GM23338 (cell line): Measurements from ENCODE around the gene SBSN. TPM values are rescaled to one million over a fixed set of nuclear protein-coding genes. Genes with fewer than 3 reads are reported as not detected.

Experiments used
- ATAC-seq: fragments of 200-7000 bp; cut with Tn5 transposase; 3 replicates; pipeline ENCODE4 v1.9.1; 2020
- DNase-seq: peaks from one replicate; pipeline ENCODE4 v3.0.0-alpha.2; 2015; ENCODE audit warnings: low spot score
- H2AFZ ChIP-seq: fragments of 200-600 bp; sonication (generic); 2 replicates; pipeline ENCODE4 v1.8.0; 2016; ENCODE audit warnings: antibody characterized with exemption, mild to moderate bottlenecking, moderate library complexity
- H3F3A ChIP-seq: fragments of 200-600 bp; sonication (generic); replicated peaks from 2 replicates; pipeline ENCODE4 v1.8.0; 2017; ENCODE audit warnings: antibody characterized with exemption, mixed run types, low read depth
- H3K27ac ChIP-seq: fragments of 200-600 bp; sonication (generic); 2 replicates; pipeline ENCODE4 v1.6.1; 2016; ENCODE audit warnings: low read depth
- H3K27me3 ChIP-seq: fragments of 200-600 bp; sonication (generic); 2 replicates; pipeline ENCODE4 v1.8.0; 2016; ENCODE audit warnings: mild to moderate bottlenecking, mixed run types, moderate library complexity; ENCODE audit not compliant: insufficient read depth
- H3K36me3 ChIP-seq: fragments of 200-600 bp; sonication (generic); 2 replicates; pipeline ENCODE4 v1.8.0; 2016; ENCODE audit warnings: mild to moderate bottlenecking; ENCODE audit not compliant: insufficient read depth
- H3K4me1 ChIP-seq: fragments of 200-600 bp; sonication (generic); 2 replicates; pipeline ENCODE4 v1.8.0; 2016; ENCODE audit warnings: mild to moderate bottlenecking, moderate library complexity; ENCODE audit not compliant: insufficient read depth
- H3K4me2 ChIP-seq: fragments of 200-600 bp; sonication (generic); 2 replicates; pipeline ENCODE4 v1.7.1; 2017; ENCODE audit warnings: mixed run types
- H3K4me3 ChIP-seq: fragments of 200-600 bp; sonication (generic); 2 replicates; pipeline ENCODE4 v1.6.1; 2016; ENCODE audit warnings: mixed run types
- H3K79me2 ChIP-seq: fragments of 200-600 bp; sonication (generic); replicated peaks from 2 replicates; pipeline ENCODE4 v1.8.0; 2017; ENCODE audit warnings: mild to moderate bottlenecking; ENCODE audit not compliant: insufficient read depth
- H3K9me2 ChIP-seq: fragments of 200-600 bp; sonication (generic); 2 replicates; pipeline ENCODE4 v1.8.0; 2017; ENCODE audit not compliant: insufficient read depth
- H4K20me1 ChIP-seq: fragments of 200-600 bp; sonication (generic); replicated peaks from 2 replicates; pipeline ENCODE4 v1.8.0; 2017; ENCODE audit warnings: mild to moderate bottlenecking; ENCODE audit not compliant: insufficient read depth
- H3K27ac Mint-ChIP-seq: 2 replicates; pipeline ENCODE4 v1.8.0; 2020; ENCODE audit warnings: inconsistent platforms, mild to moderate bottlenecking, moderate library complexity, mixed read lengths
- H3K27me3 Mint-ChIP-seq: 3 replicates; pipeline ENCODE4 v1.8.0; 2022; ENCODE audit warnings: low read depth, mild to moderate bottlenecking, moderate library complexity, mixed read lengths, inconsistent platforms; ENCODE audit not compliant: insufficient read depth, poor library complexity
- H3K36me3 Mint-ChIP-seq: 3 replicates; pipeline ENCODE4 v1.8.0; 2021; ENCODE audit warnings: low read depth, mild to moderate bottlenecking, inconsistent platforms, moderate library complexity, mixed read lengths
- H3K4me1 Mint-ChIP-seq: 3 replicates; pipeline ENCODE4 v1.8.0; 2020; ENCODE audit warnings: mild to moderate bottlenecking, inconsistent platforms, mixed read lengths
- H3K4me3 Mint-ChIP-seq: 3 replicates; pipeline ENCODE4 v1.8.0; 2021; ENCODE audit warnings: moderate library complexity, mild to moderate bottlenecking, inconsistent platforms, mixed read lengths
- H3K9me3 Mint-ChIP-seq: 3 replicates; pipeline ENCODE4 v1.8.0; 2020; ENCODE audit warnings: moderate library complexity, mild to moderate bottlenecking, inconsistent platforms, mixed read lengths
- CREB1 ChIP-seq: fragments of 250-450 bp; sonication (Bioruptor Pico); IDR thresholded peaks from 2 replicates; pipeline ENCODE4 v1.5.0; 2020; ENCODE audit warnings: low read depth, mild to moderate bottlenecking, moderate library complexity
- EZH2 ChIP-seq: fragments of 200-600 bp; sonication (generic); IDR thresholded peaks from one replicate; pipeline ENCODE4 v1.8.0; 2017; ENCODE audit warnings: antibody characterized with exemption, mild to moderate bottlenecking, low read depth; ENCODE audit not compliant: unreplicated experiment
- EZH2phosphoT487 ChIP-seq: fragments of 200-600 bp; sonication (generic); IDR thresholded peaks from one replicate; pipeline ENCODE4 v1.8.1; 2018; ENCODE audit warnings: antibody characterized with exemption; ENCODE audit not compliant: unreplicated experiment
- JUNB ChIP-seq: IDR thresholded peaks from one replicate; pipeline ENCODE4 v1.6.1; 2016; ENCODE audit warnings: antibody characterized with exemption; ENCODE audit not compliant: unreplicated experiment
- NANOG ChIP-seq: IDR thresholded peaks from 2 replicates; pipeline ENCODE4 v1.6.1; 2016; ENCODE audit warnings: antibody characterized with exemption, borderline replicate concordance
- POLR2AphosphoS5 ChIP-seq: IDR thresholded peaks from 2 replicates; pipeline ENCODE4 v1.6.1; 2016; ENCODE audit warnings: antibody characterized with exemption, low read depth
- STAT1 ChIP-seq: IDR thresholded peaks from one replicate; pipeline ENCODE4 v1.6.1; 2016; ENCODE audit warnings: antibody characterized with exemption; ENCODE audit not compliant: unreplicated experiment
- ZNF114 ChIP-seq: fragments of 250-450 bp; sonication (Bioruptor Pico); IDR thresholded peaks from 2 replicates; pipeline ENCODE4 v1.5.0; 2020; ENCODE audit warnings: mild to moderate bottlenecking, moderate library complexity
- ZNF331 ChIP-seq: fragments of 250-450 bp; sonication (Bioruptor Pico); IDR thresholded peaks from 2 replicates; pipeline ENCODE4 v1.5.0; 2020; ENCODE audit warnings: low read depth, mild to moderate bottlenecking, moderate library complexity
- polyA plus RNA-seq: library from polyadenylated mRNA; unstranded; fragments of >200 nt; fragmentation: Nextera tagmentation; extraction: Ambion mirVana; gene quantifications from 2 replicates; pipeline ENCODE4 v1.2.1, GENCODE V29; 2016
- total RNA-seq: library from RNA; depleted of rRNA; stranded (reverse); fragments of >200 nt; shearing (Covaris generic); gene quantifications from 2 replicates; pipeline ENCODE4 v1.2.3, GENCODE V29; 2014
- TF ChIP-seq, protein P1 (sequence below), 2 experiments: fragments of 200-600 bp in 1 of 2; sonication (generic) in 1 of 2; conservative IDR thresholded peaks; 2 replicates each; pipeline versions ENCODE4 v1.5.1 to v1.6.1; 2016 to 2017; ENCODE audit warnings: antibody characterized with exemption in 2 of 2, low read depth in 2 of 2, mild to moderate bottlenecking in 2 of 2, moderate library complexity in 1 of 2
- TF ChIP-seq, protein P2 (sequence below): IDR thresholded peaks from 2 replicates; pipeline ENCODE4 v1.6.1; 2016; ENCODE audit warnings: antibody characterized with exemption
- TF ChIP-seq, protein P3 (sequence below): fragments of 250-450 bp; sonication (Bioruptor Pico); IDR thresholded peaks from 2 replicates; pipeline ENCODE4 v1.5.0; 2020; ENCODE audit warnings: mild to moderate bottlenecking, moderate library complexity
- TF ChIP-seq, protein P4 (sequence below): IDR thresholded peaks from one replicate; pipeline ENCODE4 v1.6.1; 2018; ENCODE audit warnings: antibody characterized with exemption; ENCODE audit not compliant: unreplicated experiment

SBSN gene
- total and polyA plus RNA-seq, 2 experiments from 2014 or later, result 0.39 TPM; not detected in 1

DNA sequence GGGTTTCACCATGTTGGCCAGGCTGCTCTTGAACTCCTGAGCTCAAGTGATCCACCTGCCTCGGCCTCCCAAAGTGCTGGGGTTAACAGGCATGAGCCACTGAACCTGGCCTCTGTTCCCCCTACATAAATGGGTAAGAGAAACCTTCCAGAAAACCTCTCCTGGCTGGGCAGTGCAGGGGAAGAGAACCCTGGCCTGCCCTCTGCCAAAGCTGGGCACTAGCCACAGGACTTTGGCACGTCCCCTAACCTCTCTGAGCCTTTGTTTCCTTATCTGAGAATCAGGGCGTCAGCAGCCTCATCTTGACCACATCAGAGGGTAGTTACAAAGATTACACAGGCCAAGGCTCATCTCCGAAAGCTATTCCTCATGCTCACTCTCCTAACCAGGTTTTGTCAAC lies 2.2 kb downstream of the SBSN start:
- no peaks in the 10 kb centered on the region for H3K36me3 ChIP-seq
- Mint-ChIP-seq H3K36me3 (no peaks in the 10 kb centered on the region; the same call in 2 of the 3 replicates), H3K27ac (no peak overlapping the region), H3K9me3 (no peaks in the 10 kb centered on the region), H3K4me3 (no peak overlapping the region), H3K27me3 (peaks cover 26% of the 10 kb centered on the region), H3K4me1 (peaks cover 36% of the 10 kb centered on the region)
- H3K27ac ChIP-seq, result no peak overlapping the region
- H3K79me2 ChIP-seq, result no peaks in the 10 kb centered on the region
- TF ChIP-seq POLR2AphosphoS5 (no peak), EZH2phosphoT487 (no peak), ZNF114 (CRISPR knock-in tag) (no peak), STAT1 (no peak), NANOG (no peak), JUNB (no peak), CREB1 (CRISPR knock-in tag) (no peak), EZH2 (no peak), ZNF331 (no peak)
- TF ChIP-seq, protein P1, sequence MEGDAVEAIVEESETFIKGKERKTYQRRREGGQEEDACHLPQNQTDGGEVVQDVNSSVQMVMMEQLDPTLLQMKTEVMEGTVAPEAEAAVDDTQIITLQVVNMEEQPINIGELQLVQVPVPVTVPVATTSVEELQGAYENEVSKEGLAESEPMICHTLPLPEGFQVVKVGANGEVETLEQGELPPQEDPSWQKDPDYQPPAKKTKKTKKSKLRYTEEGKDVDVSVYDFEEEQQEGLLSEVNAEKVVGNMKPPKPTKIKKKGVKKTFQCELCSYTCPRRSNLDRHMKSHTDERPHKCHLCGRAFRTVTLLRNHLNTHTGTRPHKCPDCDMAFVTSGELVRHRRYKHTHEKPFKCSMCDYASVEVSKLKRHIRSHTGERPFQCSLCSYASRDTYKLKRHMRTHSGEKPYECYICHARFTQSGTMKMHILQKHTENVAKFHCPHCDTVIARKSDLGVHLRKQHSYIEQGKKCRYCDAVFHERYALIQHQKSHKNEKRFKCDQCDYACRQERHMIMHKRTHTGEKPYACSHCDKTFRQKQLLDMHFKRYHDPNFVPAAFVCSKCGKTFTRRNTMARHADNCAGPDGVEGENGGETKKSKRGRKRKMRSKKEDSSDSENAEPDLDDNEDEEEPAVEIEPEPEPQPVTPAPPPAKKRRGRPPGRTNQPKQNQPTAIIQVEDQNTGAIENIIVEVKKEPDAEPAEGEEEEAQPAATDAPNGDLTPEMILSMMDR (conservative IDR thresholded peaks at IDR 0.05; ENCODE audit: low read depth in 2 of 2), result no peak
- TF ChIP-seq, protein P2, sequence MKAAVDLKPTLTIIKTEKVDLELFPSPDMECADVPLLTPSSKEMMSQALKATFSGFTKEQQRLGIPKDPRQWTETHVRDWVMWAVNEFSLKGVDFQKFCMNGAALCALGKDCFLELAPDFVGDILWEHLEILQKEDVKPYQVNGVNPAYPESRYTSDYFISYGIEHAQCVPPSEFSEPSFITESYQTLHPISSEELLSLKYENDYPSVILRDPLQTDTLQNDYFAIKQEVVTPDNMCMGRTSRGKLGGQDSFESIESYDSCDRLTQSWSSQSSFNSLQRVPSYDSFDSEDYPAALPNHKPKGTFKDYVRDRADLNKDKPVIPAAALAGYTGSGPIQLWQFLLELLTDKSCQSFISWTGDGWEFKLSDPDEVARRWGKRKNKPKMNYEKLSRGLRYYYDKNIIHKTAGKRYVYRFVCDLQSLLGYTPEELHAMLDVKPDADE, result no peak
- TF ChIP-seq, protein P3, sequence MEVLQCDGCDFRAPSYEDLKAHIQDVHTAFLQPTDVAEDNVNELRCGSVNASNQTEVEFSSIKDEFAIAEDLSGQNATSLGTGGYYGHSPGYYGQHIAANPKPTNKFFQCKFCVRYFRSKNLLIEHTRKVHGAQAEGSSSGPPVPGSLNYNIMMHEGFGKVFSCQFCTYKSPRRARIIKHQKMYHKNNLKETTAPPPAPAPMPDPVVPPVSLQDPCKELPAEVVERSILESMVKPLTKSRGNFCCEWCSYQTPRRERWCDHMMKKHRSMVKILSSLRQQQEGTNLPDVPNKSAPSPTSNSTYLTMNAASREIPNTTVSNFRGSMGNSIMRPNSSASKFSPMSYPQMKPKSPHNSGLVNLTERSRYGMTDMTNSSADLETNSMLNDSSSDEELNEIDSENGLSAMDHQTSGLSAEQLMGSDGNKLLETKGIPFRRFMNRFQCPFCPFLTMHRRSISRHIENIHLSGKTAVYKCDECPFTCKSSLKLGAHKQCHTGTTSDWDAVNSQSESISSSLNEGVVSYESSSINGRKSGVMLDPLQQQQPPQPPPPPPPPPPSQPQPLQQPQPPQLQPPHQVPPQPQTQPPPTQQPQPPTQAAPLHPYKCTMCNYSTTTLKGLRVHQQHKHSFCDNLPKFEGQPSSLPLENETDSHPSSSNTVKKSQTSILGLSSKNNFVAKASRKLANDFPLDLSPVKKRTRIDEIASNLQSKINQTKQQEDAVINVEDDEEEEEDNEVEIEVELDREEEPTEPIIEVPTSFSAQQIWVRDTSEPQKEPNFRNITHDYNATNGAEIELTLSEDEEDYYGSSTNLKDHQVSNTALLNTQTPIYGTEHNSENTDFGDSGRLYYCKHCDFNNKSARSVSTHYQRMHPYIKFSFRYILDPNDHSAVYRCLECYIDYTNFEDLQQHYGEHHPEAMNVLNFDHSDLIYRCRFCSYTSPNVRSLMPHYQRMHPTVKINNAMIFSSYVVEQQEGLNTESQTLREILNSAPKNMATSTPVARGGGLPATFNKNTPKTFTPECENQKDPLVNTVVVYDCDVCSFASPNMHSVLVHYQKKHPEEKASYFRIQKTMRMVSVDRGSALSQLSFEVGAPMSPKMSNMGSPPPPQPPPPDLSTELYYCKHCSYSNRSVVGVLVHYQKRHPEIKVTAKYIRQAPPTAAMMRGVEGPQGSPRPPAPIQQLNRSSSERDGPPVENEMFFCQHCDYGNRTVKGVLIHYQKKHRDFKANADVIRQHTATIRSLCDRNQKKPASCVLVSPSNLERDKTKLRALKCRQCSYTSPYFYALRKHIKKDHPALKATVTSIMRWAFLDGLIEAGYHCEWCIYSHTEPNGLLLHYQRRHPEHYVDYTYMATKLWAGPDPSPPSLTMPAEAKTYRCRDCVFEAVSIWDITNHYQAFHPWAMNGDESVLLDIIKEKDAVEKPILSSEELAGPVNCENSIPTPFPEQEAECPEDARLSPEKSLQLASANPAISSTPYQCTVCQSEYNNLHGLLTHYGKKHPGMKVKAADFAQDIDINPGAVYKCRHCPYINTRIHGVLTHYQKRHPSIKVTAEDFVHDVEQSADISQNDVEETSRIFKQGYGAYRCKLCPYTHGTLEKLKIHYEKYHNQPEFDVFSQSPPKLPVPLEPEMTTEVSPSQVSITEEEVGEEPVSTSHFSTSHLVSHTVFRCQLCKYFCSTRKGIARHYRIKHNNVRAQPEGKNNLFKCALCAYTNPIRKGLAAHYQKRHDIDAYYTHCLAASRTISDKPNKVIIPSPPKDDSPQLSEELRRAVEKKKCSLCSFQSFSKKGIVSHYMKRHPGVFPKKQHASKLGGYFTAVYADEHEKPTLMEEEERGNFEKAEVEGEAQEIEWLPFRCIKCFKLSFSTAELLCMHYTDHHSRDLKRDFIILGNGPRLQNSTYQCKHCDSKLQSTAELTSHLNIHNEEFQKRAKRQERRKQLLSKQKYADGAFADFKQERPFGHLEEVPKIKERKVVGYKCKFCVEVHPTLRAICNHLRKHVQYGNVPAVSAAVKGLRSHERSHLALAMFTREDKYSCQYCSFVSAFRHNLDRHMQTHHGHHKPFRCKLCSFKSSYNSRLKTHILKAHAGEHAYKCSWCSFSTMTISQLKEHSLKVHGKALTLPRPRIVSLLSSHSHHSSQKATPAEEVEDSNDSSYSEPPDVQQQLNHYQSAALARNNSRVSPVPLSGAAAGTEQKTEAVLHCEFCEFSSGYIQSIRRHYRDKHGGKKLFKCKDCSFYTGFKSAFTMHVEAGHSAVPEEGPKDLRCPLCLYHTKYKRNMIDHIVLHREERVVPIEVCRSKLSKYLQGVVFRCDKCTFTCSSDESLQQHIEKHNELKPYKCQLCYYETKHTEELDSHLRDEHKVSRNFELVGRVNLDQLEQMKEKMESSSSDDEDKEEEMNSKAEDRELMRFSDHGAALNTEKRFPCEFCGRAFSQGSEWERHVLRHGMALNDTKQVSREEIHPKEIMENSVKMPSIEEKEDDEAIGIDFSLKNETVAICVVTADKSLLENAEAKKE, result no peak
- TF ChIP-seq, protein P4, sequence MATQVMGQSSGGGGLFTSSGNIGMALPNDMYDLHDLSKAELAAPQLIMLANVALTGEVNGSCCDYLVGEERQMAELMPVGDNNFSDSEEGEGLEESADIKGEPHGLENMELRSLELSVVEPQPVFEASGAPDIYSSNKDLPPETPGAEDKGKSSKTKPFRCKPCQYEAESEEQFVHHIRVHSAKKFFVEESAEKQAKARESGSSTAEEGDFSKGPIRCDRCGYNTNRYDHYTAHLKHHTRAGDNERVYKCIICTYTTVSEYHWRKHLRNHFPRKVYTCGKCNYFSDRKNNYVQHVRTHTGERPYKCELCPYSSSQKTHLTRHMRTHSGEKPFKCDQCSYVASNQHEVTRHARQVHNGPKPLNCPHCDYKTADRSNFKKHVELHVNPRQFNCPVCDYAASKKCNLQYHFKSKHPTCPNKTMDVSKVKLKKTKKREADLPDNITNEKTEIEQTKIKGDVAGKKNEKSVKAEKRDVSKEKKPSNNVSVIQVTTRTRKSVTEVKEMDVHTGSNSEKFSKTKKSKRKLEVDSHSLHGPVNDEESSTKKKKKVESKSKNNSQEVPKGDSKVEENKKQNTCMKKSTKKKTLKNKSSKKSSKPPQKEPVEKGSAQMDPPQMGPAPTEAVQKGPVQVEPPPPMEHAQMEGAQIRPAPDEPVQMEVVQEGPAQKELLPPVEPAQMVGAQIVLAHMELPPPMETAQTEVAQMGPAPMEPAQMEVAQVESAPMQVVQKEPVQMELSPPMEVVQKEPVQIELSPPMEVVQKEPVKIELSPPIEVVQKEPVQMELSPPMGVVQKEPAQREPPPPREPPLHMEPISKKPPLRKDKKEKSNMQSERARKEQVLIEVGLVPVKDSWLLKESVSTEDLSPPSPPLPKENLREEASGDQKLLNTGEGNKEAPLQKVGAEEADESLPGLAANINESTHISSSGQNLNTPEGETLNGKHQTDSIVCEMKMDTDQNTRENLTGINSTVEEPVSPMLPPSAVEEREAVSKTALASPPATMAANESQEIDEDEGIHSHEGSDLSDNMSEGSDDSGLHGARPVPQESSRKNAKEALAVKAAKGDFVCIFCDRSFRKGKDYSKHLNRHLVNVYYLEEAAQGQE, result no peak
- H2AFZ ChIP-seq, result no peak overlapping the region
- no peaks in the 10 kb centered on the region for H3F3A ChIP-seq
- no peak overlapping the region for H3K4me3 ChIP-seq
- DNase-seq, result no peak
- H4K20me1 ChIP-seq, result no peaks in the 10 kb centered on the region
- no peak overlapping the region for H3K4me2 ChIP-seq
- H3K27me3 ChIP-seq, result no peaks in the 10 kb centered on the region
- H3K4me1 ChIP-seq, result peaks cover 24% of the 10 kb centered on the region
- no peaks in the 10 kb centered on the region for H3K9me2 ChIP-seq
- no peak for ATAC-seq
